ENCODE data around the gene MCFD2.

The MCFD2 gene

DNA sequence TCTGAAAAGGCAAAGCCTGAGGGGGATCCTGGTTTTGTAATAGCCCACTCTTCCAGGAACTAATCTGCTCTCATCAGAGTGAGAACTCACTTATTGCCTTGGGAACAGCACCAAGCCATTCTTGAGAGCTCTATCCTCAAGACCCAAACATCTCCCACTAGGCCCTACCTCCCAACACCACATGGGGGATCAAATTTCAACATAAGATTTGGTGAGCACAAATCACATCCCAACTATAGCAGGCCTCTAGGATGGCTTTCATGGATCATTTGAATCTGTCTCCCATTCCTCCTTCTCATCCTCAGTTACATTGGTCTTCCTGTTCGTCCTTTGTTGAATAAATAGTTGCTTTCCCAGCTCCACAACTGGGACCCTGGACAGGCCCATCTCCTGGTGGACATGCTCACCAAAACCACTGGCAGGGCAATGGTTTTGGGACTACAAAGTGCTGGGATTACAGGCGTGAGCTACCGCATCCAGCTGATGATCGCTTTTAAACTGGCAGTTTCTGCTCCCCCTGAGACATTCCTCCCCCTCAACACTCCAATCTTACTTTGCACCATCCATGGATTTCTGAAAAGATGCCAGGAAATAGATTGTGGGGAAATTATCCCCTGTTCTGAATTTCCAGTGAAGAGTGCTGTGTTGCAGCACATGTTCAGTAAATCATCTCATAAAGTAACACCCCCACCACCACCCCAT is 42.6 kb downstream of the MCFD2 start:
- no peak for DNase-seq

DNA sequence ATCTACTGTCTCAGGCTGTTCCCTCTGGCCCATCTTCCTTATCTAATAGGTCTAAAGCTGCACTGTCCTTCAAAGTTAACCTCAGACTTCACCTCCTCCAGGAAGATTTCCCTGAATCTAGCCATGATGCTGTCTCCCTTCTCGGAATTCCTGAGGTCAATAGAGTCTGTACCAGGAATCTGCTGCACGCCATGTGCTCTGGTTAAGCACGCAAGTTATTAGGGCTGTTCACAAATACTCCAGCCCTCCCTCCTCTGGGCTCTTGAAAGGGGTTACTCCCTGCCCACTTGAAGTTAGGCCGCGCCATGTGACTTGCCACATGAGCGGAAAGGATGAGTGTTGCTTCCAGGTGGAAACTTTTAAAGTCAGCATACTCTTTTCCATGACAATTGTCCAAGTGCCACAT is 43.6 kb downstream of the MCFD2 start:
- DNase-seq = no peak

DNA sequence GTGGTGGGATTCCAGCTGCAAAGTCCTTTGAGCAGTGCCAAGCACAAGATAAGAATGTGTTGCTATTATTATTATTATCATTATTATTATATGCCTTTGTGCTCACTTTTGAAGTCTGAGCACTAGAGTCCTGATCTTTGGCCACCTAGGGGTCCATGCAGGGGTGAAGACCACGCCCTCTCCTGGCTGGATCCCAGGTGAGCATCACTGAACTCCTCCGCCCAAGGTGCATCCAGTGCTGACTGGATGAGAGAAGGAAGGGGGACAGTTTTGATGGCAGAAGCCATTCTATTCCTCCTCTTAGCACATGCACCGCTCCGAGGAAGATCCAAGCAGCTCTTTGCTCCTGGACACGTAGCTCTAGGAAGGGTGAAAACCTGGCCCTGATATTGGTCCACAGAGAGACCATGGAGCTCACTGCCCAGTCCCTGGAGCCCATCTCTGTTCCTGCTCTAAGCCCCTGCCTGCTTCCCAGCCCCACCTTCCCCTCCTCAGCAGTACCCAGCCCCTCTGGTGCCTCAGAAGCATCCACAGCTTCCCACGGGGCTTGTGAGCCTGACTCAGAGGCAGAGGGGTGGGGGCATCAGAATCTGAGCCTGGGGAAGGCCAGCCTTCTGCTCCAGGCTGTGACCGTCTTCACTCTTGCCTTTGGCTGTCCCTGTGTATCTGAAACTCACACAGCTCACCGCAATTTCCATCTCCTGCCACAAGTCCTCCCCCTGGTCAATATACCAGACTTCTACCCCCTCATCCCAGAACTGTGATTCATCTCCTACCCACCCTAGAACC is 45.4 kb downstream of the MCFD2 start:
- no peak for DNase-seq

DNA sequence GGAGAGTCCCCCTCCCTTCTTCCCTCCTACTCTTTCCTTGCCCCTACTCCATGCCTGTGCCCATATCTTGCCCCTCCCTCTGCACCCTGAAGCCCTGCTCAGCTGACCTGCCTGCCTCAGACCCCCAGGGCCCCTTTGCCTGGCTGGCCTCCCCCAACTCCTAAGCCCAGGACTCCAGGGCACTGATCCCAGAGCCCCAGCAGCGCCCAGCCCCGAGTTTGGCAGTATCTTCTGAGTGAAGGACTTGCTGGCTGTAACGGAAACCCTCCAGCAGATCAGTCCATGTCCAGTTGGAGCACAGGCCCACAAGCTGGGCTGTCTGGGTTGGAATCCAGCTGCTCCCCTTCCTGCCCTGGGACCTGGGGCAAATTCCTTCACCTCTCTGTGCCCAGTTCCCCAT is 46.0 kb downstream of the MCFD2 start:
- no peak for DNase-seq

DNA sequence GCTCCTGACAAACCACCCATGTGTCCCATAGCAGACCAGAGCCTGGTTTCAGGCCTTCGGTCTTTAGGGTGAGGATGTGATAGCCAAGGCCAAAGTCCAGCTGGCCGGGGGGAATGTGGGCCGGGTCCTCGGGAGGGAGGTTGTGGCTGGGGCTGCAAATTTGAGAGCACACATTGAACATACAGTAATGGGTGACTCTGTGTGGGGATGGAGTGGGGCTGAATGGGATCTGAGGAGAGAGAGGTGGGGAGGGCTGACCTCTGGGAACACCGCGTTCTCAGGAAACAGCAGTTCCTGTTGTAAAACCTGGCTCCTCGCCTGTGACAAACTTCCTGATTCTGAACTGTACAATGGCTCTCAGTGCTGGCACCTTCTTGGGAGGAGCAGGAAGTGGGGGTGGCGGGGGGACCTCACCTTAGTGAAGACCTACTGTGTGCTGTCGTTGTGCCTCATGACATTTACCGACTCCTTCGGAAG is 48.8 kb downstream of the MCFD2 start:
- no peak for DNase-seq

DNA sequence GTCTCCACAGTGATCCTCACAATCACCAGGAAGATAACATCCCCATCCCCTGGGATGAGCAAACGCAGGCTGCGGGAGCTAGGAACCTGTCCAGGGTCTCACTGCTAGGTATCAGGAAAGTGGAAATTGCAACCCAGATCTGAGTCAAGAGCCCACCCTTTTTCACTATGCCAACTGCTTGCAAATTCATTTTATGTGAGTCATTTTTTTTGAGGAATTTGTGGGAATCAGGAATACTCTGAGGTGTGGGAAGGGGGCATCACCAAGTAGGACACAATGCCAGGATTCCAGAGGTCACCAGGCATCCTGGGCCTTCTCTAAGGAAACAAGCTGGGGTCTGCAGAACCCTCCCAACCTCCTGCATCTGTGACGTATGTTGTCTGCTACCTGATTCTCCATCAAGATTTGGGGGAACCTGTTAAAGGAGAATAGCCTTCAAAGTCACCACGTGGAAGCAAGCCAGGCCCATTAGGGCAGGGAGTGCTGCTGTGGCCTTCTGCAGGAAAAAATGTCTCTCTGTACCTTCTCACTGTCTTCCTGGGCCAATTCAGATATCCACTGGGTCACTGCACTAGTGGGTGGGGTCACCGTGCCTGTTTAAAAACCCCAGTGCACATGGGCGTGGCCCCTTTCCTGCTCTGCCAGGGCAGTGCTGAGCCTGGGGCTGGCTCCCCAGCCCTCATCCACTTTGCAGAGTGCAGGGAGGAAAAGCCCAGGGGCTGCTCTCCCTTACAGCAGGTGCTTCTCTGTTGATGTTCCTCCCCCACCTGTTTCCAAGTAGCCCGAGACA is 50.2 kb downstream of the MCFD2 start:
- no peak for DNase-seq

DNA sequence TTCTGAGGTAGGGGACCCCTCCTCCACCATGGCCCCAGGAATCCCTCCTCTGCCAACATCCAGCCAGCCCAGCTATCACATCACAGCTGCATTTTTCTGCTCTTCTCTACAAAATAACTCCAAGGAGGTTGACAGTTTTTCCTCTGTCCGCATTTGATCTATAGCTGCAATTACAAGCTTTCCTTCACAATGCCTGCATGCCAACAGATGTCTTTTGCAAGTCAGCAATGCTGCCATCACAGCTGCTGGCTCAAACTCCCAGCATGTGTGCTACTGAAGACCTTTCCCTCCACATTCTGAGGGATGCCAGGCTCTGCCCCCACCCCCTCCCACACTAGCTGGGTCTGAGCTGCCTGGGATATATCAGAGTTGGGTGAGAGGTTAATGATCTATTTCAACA is 51.7 kb downstream of the MCFD2 start:
- no peak for DNase-seq

DNA sequence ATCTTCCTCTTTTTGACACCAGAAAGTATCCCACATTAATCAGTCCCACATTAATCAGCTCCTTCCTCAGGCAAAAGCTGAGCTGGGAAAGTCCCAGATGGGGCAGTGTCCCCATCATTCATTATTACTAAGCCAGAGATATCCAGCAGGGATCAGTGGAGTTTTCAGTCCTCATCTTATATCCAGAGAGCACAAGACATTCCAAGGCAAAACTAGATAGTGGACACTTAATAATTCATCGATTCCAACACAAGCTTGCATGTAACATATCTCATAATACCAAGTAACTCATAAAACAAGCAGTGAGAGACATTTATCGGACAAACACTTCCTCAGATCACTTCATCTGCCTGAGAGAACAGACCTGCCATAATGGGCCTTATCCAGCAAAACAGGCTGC is 53.1 kb downstream of the MCFD2 start:
- no peak for DNase-seq

DNA sequence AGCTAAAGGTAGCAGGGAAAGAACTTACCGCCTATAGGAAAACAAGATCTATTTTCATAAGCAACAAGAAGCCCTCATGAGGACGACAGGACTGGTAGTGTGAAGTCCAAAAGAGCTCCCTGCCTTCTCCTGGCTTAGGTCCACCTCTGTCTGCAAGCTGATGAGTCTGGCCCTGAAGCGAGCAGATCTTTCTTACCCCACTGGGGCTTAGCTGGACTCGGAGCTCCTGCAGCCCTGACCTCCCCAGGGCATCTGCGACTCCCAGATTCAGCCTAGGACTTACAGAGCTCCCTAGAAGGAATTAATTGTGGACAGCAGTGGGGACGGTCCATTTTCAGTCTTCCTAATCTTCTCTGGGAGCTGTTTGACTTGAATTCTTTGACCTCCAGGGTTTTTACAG is 53.7 kb downstream of the MCFD2 start:
- DNase-seq = no peak

DNA sequence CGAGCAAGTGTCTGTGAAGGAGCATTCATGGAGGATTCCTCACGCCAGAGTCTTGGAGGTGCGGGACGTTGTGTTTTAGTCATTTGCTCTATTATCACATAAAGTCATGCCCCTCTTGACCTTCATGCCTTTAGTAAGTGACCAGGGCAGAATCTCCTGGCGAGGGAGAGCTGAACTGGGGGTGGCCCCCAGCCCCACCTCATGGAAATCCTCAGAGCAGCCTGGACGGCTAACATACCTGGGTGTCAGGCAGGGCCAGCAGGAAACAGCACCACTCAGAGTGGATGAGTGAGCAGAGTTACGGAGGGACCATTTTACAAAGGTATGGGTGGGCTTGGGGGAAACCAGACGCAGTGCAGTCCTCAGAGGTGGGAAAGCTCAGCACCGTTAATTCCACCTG is 56.1 kb downstream of the MCFD2 start:
- DNase-seq = no peak

DNA sequence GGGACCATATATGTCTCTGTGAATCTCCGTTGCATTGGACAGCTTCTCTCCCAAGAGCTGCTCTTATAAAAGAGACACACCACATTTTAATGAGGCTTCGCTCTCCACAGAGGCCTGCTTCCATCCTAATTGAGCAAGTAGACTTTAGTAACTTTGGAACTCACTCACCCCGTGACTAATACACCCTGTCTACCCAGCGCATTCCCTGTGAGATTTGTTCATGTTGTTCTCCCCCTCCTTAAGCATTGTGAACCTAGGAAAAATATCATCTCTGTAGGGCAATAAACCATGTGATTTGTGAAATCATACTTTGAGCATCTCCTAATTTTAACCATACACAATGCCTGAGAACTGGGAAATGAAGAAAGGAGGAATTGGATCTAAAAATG is 56.9 kb downstream of the MCFD2 start:
- DNase-seq = no peak

DNA sequence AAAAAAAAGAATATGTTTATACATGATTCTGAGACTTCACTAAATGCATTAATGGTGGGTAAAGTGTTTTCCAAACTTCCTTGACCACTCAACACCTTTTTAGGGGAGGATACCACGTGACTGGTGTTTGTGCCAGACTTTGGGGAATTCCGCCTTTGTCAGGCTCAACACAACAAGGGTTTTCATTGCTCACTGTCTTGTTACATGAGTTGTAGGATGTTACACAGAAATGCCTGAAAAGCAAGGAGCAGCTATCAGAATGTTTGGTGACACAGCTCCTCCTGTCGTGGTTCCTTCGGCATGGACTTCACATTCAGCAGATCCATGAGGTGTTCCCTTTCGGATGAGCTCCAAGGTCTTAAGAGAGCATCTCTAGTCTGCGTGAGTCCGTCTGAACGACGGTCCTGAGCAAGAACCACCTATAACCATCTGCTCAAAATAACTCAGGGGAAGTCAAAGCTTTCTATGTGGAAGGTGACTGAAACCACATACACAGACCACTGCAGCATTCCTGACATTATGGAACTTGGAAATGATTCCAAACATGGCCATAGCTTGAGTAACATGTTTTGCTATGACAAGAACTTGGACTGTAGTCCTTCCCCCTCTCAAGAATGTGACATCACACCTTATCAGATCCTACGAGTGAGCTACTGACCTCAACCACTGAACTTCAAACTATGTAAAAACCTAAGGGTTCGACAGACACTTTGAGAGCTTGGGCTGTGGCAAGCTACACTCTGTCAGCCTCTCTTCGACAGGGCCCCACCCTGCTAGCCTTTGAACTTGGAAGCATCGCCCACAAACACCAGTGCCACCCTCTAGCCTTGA is 57.5 kb downstream of the MCFD2 start:
- DNase-seq = no peak

DNA sequence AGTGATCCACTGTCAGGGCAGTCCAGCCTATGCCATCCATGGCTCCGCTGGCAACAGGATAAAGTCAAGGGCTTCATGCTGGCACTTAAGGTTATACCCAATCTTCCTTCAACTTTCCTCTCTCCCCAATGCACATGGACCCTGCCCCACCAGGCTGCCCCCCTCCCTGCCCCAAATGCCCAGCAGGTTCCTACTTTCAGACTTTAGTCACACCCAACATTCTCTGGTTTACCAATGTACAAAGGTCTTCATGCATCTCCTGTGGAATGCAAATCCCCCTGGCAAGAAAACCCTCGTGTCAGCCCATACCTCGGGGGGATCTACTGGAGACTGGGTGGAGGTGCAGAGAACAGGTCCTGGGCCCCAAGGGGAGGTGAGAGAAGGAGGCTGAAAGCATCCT is 59.3 kb downstream of the MCFD2 start:
- DNase-seq = no peak

DNA sequence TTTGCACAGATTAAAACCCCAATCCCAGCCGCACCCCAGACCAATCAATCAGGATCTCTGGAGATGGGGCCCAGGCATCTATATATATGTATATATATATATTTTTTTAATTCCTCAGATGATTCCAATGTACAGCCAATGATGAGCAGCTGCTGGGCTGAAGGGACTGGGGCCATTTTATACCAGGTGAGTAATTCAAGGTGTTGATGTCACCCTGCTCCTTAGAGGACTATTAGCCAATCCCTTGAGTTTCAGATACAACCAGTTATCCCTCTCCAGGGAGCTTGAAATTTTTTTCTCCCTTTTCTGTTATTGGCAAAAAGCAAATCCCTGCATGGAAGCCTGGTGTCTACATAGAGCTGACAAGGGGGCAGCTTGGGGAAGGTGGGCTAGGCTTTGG is 59.8 kb downstream of the MCFD2 start:
- no peak for DNase-seq

DNA sequence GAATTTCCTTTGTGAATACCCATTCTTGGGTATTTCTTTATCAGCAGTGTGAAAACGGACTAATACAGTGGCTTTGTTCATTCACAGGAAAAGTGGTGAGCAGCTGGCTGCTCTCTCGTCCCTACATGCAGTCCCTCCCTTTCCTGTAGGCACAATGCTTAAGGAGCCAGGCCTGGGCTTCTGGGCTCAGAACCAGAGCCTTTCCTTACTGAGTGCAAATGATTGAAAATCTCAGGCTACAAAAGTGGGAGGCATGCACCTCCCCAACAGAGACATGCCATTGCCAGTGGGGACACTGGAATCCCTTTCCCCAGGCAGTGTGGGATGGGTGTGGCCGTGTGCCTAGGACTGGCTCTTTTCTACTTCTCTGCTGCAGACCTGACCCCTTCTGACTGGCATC is 61.3 kb downstream of the MCFD2 start:
- DNase-seq = no peak

DNA sequence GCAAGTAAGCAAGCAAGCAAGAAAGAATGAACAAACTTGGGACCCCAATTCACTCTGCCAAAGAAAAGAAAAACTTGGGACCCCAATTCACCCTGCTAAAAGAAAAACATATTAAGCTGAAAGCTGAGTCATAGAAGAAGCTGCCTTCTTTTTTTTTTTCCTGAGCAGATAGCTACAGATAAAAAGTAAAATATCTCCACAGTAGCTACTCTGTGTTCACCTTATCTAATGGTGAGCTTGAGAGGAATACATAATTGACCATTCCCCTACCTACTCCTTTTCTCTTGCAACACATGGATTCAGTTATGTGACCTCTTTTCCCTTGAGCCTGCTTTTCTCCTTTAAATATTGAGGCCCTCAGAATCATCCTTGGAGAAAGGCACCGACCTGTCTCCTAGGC is 63.0 kb downstream of the MCFD2 start:
- DNase-seq = no peak

DNA sequence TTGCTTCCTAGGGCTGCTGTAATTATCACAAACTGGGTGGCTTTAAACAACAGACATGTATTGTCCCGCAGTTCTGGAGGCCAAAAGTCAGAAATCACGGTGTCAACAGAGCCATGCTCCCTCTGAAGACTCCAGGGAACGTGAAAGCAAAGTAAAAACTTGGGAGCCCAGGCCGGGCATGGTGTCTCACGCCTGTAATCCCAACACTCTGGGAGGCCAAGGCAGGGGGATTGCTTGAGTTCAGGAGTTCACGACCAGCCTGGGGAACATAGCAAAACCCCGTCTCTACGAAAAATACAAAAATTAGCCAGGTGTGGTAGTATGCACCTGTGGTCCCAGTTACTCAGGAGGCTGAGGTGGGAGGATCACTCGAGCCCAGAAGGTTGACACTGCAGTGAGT is 63.5 kb downstream of the MCFD2 start:
- DNase-seq = no peak
